ENCODE data around the gene ANKFY1.

The ANKFY1 gene

GRCh38 chr17:4161967-4162305 lies 101.8 kb downstream of the ANKFY1 start:
- DNase-seq: no peak

GRCh38 chr17:4161192-4161966 lies 102.4 kb downstream of the ANKFY1 start:
- H4K20me1 ChIP-seq (ENCODE audit: insufficient read depth, low read length): no peaks in the 10 kb centered on the region

More at GRCh38 chr17:4161967-4162305, 101.8 kb downstream of the ANKFY1 start:
- Histone ChIP-seq H3K9me3 (ENCODE audit: insufficient read depth, low read length, severe bottlenecking) (no peaks in the 10 kb centered on the region), H3K9ac (ENCODE audit: low read depth, low read length) (no peak overlapping the region), H3K79me2 (ENCODE audit: insufficient read depth, low read length) (no peaks in the 10 kb centered on the region), H2AFZ (ENCODE audit: low read depth, low read length) (no peak overlapping the region), H4K20me1 (ENCODE audit: insufficient read depth, low read length) (no peaks in the 10 kb centered on the region), H3K27me3 (ENCODE audit: insufficient read depth, low read length, poor library complexity) (no peaks in the 10 kb centered on the region), H3K4me1 (ENCODE audit: insufficient read depth, low read length) (no peaks in the 10 kb centered on the region), H3K27ac (ENCODE audit: low read length) (no peak overlapping the region), H3K36me3 (ENCODE audit: insufficient read depth, low read length) (peaks cover 31% of the 10 kb centered on the region), H3K4me3 (ENCODE audit: low read depth in 1 of 2, low read length in 2 of 2) (no peak overlapping the region), H3K4me2 (ENCODE audit: insufficient read depth, low read length) (no peak overlapping the region)
- TF ChIP-seq EZH2 (IDR thresholded peaks at IDR 0.05; ENCODE audit: borderline replicate concordance, low read depth, low read length, severe bottlenecking) (no peak), CTCF (IDR thresholded peaks at IDR 0.05; ENCODE audit: borderline replicate concordance, extremely low read depth, low read length, poor library complexity, severe bottlenecking) (no peak)
- no peak for ATAC-seq (ENCODE audit: insufficient read depth, low read depth)

GRCh38 chr17:4160294-4160859 lies 103.4 kb downstream of the ANKFY1 start:
- no peak overlapping the region for H3K27ac ChIP-seq (ENCODE audit: low read length)
- no peaks in the 10 kb centered on the region for H4K20me1 ChIP-seq (ENCODE audit: insufficient read depth, low read length)
- H3K27me3 ChIP-seq (ENCODE audit: insufficient read depth, low read length, poor library complexity): no peaks in the 10 kb centered on the region
- H2AFZ ChIP-seq (ENCODE audit: low read depth, low read length): no peak overlapping the region
- H3K4me3 ChIP-seq (ENCODE audit: low read depth in 1 of 2, low read length in 2 of 2): no peak overlapping the region
- no peak overlapping the region for H3K4me2 ChIP-seq (ENCODE audit: insufficient read depth, low read length)
- no peaks in the 10 kb centered on the region for H3K9me3 ChIP-seq (ENCODE audit: insufficient read depth, low read length, severe bottlenecking)
- DNase-seq: no peak
- no peaks in the 10 kb centered on the region for H3K79me2 ChIP-seq (ENCODE audit: insufficient read depth, low read length)
- ATAC-seq (ENCODE audit: insufficient read depth, low read depth): no peak
- peaks cover 16% of the 10 kb centered on the region for H3K36me3 ChIP-seq (ENCODE audit: insufficient read depth, low read length)
- no peaks in the 10 kb centered on the region for H3K4me1 ChIP-seq (ENCODE audit: insufficient read depth, low read length)
- TF ChIP-seq CTCF (IDR thresholded peaks at IDR 0.05; ENCODE audit: borderline replicate concordance, extremely low read depth, low read length, poor library complexity, severe bottlenecking): no peak
- TF ChIP-seq EZH2 (IDR thresholded peaks at IDR 0.05; ENCODE audit: borderline replicate concordance, low read depth, low read length, severe bottlenecking): no peak
- no peak overlapping the region for H3K9ac ChIP-seq (ENCODE audit: low read depth, low read length)

More at GRCh38 chr17:4161192-4161966, 102.4 kb downstream of the ANKFY1 start:
- Histone ChIP-seq H2AFZ (ENCODE audit: low read depth, low read length) (no peak overlapping the region), H3K27me3 (ENCODE audit: insufficient read depth, low read length, poor library complexity) (no peaks in the 10 kb centered on the region), H3K27ac (ENCODE audit: low read length) (no peak overlapping the region), H3K4me1 (ENCODE audit: insufficient read depth, low read length) (no peaks in the 10 kb centered on the region), H3K36me3 (ENCODE audit: insufficient read depth, low read length) (peaks cover 26% of the 10 kb centered on the region), H3K9me3 (ENCODE audit: insufficient read depth, low read length, severe bottlenecking) (no peaks in the 10 kb centered on the region), H3K4me3 (ENCODE audit: low read depth in 1 of 2, low read length in 2 of 2) (no peak overlapping the region), H3K9ac (ENCODE audit: low read depth, low read length) (no peak overlapping the region), H3K4me2 (ENCODE audit: insufficient read depth, low read length) (no peak overlapping the region), H3K79me2 (ENCODE audit: insufficient read depth, low read length) (no peaks in the 10 kb centered on the region)
- ATAC-seq (ENCODE audit: insufficient read depth, low read depth) (no peak), DNase-seq (no peak)
- TF ChIP-seq CTCF (IDR thresholded peaks at IDR 0.05; ENCODE audit: borderline replicate concordance, extremely low read depth, low read length, poor library complexity, severe bottlenecking) (no peak), EZH2 (IDR thresholded peaks at IDR 0.05; ENCODE audit: borderline replicate concordance, low read depth, low read length, severe bottlenecking) (no peak)
